ENCODE measurements around the gene SLC2A11.

The SLC2A11 gene

DNA sequence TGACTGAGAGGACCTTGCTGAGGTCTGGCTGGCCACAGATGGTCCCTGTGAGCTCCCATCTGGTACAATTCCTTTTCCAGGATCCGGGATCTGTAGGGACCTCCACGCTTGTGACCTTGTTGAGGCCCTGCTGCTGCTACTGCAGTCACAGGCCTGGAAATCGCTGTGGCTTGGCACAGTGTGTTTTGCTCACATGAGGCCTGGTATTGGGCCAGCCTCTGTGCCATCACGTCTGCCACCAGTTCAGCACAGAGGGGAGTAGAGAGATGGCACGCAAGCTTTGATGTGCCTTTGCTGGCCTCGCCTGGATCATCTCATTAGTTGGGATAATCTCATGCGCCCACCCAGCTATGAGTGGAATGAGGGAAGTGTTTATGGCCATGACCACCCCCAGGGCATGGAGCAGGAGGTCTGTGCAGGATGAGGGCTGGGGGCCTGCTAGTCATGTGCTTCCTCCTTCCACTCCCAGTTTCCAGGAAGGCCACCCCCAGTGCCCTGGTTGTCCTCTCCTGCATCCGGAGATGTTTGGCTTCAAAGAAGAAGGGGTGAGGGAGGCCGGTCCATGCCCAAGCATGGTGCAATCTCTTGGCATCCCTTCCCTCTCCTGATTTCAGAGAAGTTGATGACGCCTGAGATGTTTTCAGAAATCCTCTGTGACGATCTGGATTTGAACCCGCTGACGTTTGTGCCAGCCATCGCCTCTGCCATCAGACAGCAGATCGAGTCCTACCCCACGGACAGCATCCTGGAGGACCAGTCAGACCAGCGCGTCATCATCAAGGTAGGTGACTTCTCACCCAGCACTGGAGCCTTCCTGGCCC lies 41.3 kb upstream of the SLC2A11 start:
- H3K9me3 ChIP-seq (ENCODE audit: control insufficient read depth, low read length) = no peaks in the 10 kb centered on the region
- no peak overlapping the region for H3K23ac ChIP-seq (ENCODE audit: low read length in 2 of 2)

DNA sequence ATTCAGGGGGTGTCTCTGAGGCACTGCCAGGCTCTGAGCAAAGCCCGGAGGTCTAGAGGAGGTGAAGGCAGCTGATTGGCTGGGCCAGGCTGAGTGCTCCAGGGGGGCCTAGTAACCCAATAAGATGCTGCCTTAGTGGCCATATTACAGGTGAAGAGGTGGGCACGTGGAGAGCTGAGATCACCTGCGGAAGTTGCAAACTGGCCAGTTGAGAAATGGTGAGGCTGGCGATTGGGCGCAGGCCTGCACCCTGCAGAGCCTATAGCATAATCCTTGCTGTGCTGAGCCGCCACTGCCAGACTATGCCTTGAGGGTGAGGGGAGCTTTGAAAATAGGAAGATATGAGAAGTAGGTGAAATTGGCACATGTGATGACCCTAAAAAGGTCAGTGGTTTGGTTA lies 40.5 kb upstream of the SLC2A11 start:
- no peak overlapping the region for H3K9ac ChIP-seq (ENCODE audit: low read length)
- H3K27me3 ChIP-seq (ENCODE audit: control insufficient read depth in 1 of 2, insufficient read depth in 1 of 2, low read length in 2 of 2) = no peaks in the 10 kb centered on the region
- no peak overlapping the region for H2BK15ac ChIP-seq (ENCODE audit: low read depth, poor library complexity, severe bottlenecking)
- H2AFZ ChIP-seq (ENCODE audit: low read depth, low read length) = no peak overlapping the region
- DNase-seq = no peak
- H3K4me1 ChIP-seq (ENCODE audit: control insufficient read depth, insufficient read depth, low read depth, low read length) = peaks cover 2% of the 10 kb centered on the region
- H3K23ac ChIP-seq (ENCODE audit: low read length in 2 of 2) = no peak overlapping the region
- no peak overlapping the region for H2BK12ac ChIP-seq (ENCODE audit: low read length in 2 of 2)
- H2BK120ac ChIP-seq (ENCODE audit: low read depth, low read length) = no peak overlapping the region
- H2AK5ac ChIP-seq (ENCODE audit: low read length, severe bottlenecking) = no peak overlapping the region
- H4K91ac ChIP-seq (ENCODE audit: low read length) = no peak overlapping the region
- H3K27ac ChIP-seq (ENCODE audit: low read length, poor library complexity, severe bottlenecking) = no peak overlapping the region
- H4K8ac ChIP-seq (ENCODE audit: low read length) = peak overlapping the region; percentile 6
- H3K79me1 ChIP-seq (replicated peaks; ENCODE audit: low read length, poor library complexity, severe bottlenecking) = peaks cover 19% of the 10 kb centered on the region
- 90% methylated on average over 6 of the region's 6 CpGs for WGBS
- H3K4me3 ChIP-seq (ENCODE audit: insufficient read depth in 1 of 2, low read depth in 1 of 2, low read length in 2 of 2) = no peak overlapping the region
- H3K9me3 ChIP-seq (ENCODE audit: control insufficient read depth, low read length) = no peaks in the 10 kb centered on the region
- no peak overlapping the region for H3K18ac ChIP-seq (ENCODE audit: low read depth in 1 of 2, low read length in 2 of 2)
- no peak overlapping the region for H3K14ac ChIP-seq (ENCODE audit: low read length in 2 of 2)
- H3K4ac ChIP-seq (ENCODE audit: low read depth in 1 of 2, low read length in 2 of 2) = no peak overlapping the region
- H2BK5ac ChIP-seq (ENCODE audit: low read depth, low read length, poor library complexity, severe bottlenecking) = no peak overlapping the region
- H3K4me2 ChIP-seq (ENCODE audit: low read length, poor library complexity, severe bottlenecking) = no peak overlapping the region
- H3K36me3 ChIP-seq (ENCODE audit: control insufficient read depth in 1 of 2, insufficient read depth in 2 of 2, low read depth in 1 of 2, low read length in 2 of 2) = peaks cover 55 to 77% of the 10 kb centered on the region in 2 experiments

More for the DNA sequence above, 41.3 kb upstream of the SLC2A11 start:
- H3K4me3 ChIP-seq (ENCODE audit: insufficient read depth in 1 of 2, low read depth in 1 of 2, low read length in 2 of 2) = no peak overlapping the region
- H2BK5ac ChIP-seq (ENCODE audit: low read depth, low read length, poor library complexity, severe bottlenecking) = no peak overlapping the region
- no peak overlapping the region for H3K4me2 ChIP-seq (ENCODE audit: low read length, poor library complexity, severe bottlenecking)
- H2AK5ac ChIP-seq (ENCODE audit: low read length, severe bottlenecking) = no peak overlapping the region
- H3K4me1 ChIP-seq (ENCODE audit: control insufficient read depth, insufficient read depth, low read depth, low read length) = no peaks in the 10 kb centered on the region
- H3K27ac ChIP-seq (ENCODE audit: low read length, poor library complexity, severe bottlenecking) = no peak overlapping the region
- no peak overlapping the region for H3K9ac ChIP-seq (ENCODE audit: low read length)
- peak overlapping the region in 1 of 2 experiments; percentile 21 for H3K18ac ChIP-seq (ENCODE audit: low read depth in 1 of 2, low read length in 2 of 2)
- peak overlapping the region in 1 of 2 experiments; percentile 31 for H3K14ac ChIP-seq (ENCODE audit: low read length in 2 of 2)
- H2AFZ ChIP-seq (ENCODE audit: low read depth, low read length) = no peak overlapping the region
- DNase-seq = no peak
- no peak overlapping the region for H4K91ac ChIP-seq (ENCODE audit: low read length)
- H4K8ac ChIP-seq (ENCODE audit: low read length) = no peak overlapping the region
- H2BK15ac ChIP-seq (ENCODE audit: low read depth, poor library complexity, severe bottlenecking) = no peak overlapping the region
- no peak overlapping the region for H3K4ac ChIP-seq (ENCODE audit: low read depth in 1 of 2, low read length in 2 of 2)
- H3K27me3 ChIP-seq (ENCODE audit: control insufficient read depth in 1 of 2, insufficient read depth in 1 of 2, low read length in 2 of 2) = no peaks in the 10 kb centered on the region
- H2BK12ac ChIP-seq (ENCODE audit: low read length in 2 of 2) = peak overlapping the region in 1 of 2 experiments; percentile 12
- H2BK120ac ChIP-seq (ENCODE audit: low read depth, low read length) = no peak overlapping the region
- peaks cover 16% of the 10 kb centered on the region for H3K79me1 ChIP-seq (replicated peaks; ENCODE audit: low read length, poor library complexity, severe bottlenecking)
- peaks cover 50 to 78% of the 10 kb centered on the region in 2 experiments for H3K36me3 ChIP-seq (ENCODE audit: control insufficient read depth in 1 of 2, insufficient read depth in 2 of 2, low read depth in 1 of 2, low read length in 2 of 2)
- 95% methylated on average over 18 of the region's 18 CpGs for WGBS

DNA sequence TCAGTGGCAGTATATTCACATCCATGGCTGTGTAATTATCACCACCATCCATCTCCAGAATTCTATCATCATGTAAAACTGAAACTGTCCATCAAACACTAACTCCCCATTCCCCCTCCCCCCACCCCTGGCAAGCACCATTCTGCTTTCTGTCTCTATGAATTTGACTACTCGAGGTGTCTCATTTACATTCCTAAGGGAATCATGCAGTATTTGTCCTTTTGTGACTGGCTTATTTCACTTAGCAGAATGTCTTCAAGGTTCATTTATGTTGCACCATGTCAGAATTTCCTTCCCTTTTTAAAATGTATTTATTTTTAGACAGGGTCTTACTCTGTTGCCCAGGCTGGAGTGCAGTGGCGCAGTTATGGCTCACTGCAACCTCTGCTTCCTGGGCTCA lies 39.1 kb upstream of the SLC2A11 start:
- Histone ChIP-seq H3K9ac (ENCODE audit: low read length) (no peak overlapping the region), H4K8ac (ENCODE audit: low read length) (no peak overlapping the region), H3K27me3 (ENCODE audit: control insufficient read depth in 1 of 2, insufficient read depth in 1 of 2, low read length in 2 of 2) (no peaks in the 10 kb centered on the region), H3K4me3 (ENCODE audit: insufficient read depth in 1 of 2, low read depth in 1 of 2, low read length in 2 of 2) (no peak overlapping the region), H2BK120ac (ENCODE audit: low read depth, low read length) (no peak overlapping the region), H2BK5ac (ENCODE audit: low read depth, low read length, poor library complexity, severe bottlenecking) (no peak overlapping the region), H3K18ac (ENCODE audit: low read depth in 1 of 2, low read length in 2 of 2) (no peak overlapping the region), H3K14ac (ENCODE audit: low read length in 2 of 2) (no peak overlapping the region), H2BK12ac (ENCODE audit: low read length in 2 of 2) (no peak overlapping the region), H3K9me3 (ENCODE audit: control insufficient read depth, low read length) (no peaks in the 10 kb centered on the region), H3K79me1 (replicated peaks; ENCODE audit: low read length, poor library complexity, severe bottlenecking) (peaks cover 23% of the 10 kb centered on the region), H3K4ac (ENCODE audit: low read depth in 1 of 2, low read length in 2 of 2) (no peak overlapping the region), H3K27ac (ENCODE audit: low read length, poor library complexity, severe bottlenecking) (no peak overlapping the region), H2AK5ac (ENCODE audit: low read length, severe bottlenecking) (no peak overlapping the region), H3K4me2 (ENCODE audit: low read length, poor library complexity, severe bottlenecking) (no peak overlapping the region), H3K4me1 (ENCODE audit: control insufficient read depth, insufficient read depth, low read depth, low read length) (peaks cover 8% of the 10 kb centered on the region), H2BK15ac (ENCODE audit: low read depth, poor library complexity, severe bottlenecking) (no peak overlapping the region), H3K36me3 (ENCODE audit: control insufficient read depth in 1 of 2, insufficient read depth in 2 of 2, low read depth in 1 of 2, low read length in 2 of 2) (peaks cover 66 to 83% of the 10 kb centered on the region in 2 experiments), H3K23ac (ENCODE audit: low read length in 2 of 2) (no peak overlapping the region), H4K91ac (ENCODE audit: low read length) (no peak overlapping the region), H2AFZ (ENCODE audit: low read depth, low read length) (no peak overlapping the region)
- WGBS = 100% methylated on average over 1 of the region's 2 CpGs
- no peak for DNase-seq

DNA sequence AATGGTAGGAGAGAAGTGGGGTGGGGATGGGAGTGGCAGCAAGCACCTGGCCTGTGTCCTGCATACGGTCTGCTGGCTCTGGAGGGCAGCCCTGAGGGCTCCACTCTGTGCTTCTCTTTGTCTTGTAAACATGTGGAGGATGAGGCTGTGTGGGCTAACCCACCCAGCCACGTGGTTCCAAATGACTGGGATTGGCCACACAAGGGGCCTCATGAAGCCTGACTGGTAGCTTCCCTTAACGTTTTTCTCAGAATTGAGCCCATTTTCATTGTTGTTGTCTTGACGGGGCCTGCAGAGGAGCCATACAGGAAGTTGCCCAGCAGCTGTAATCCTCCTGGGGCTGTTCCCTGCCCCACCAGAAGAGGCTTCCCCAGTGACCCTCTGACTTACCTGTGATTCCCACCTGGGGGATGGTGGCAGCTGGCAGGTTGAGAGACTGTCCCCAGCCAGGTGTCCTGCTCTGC lies 36.9 kb upstream of the SLC2A11 start:
- Histone ChIP-seq H4K8ac (ENCODE audit: low read length) (no peak overlapping the region), H3K4ac (ENCODE audit: low read depth in 1 of 2, low read length in 2 of 2) (no peak overlapping the region), H3K14ac (ENCODE audit: low read length in 2 of 2) (no peak overlapping the region), H3K23ac (ENCODE audit: low read length in 2 of 2) (no peak overlapping the region), H2BK15ac (ENCODE audit: low read depth, poor library complexity, severe bottlenecking) (no peak overlapping the region), H3K27ac (ENCODE audit: low read length, poor library complexity, severe bottlenecking) (no peak overlapping the region), H2BK5ac (ENCODE audit: low read depth, low read length, poor library complexity, severe bottlenecking) (no peak overlapping the region), H3K79me1 (replicated peaks; ENCODE audit: low read length, poor library complexity, severe bottlenecking) (peaks cover 36% of the 10 kb centered on the region), H3K4me2 (ENCODE audit: low read length, poor library complexity, severe bottlenecking) (no peak overlapping the region), H3K18ac (ENCODE audit: low read depth in 1 of 2, low read length in 2 of 2) (no peak overlapping the region), H2AK5ac (ENCODE audit: low read length, severe bottlenecking) (no peak overlapping the region), H2BK120ac (ENCODE audit: low read depth, low read length) (no peak overlapping the region), H4K91ac (ENCODE audit: low read length) (no peak overlapping the region), H2BK12ac (ENCODE audit: low read length in 2 of 2) (no peak overlapping the region), H3K9me3 (ENCODE audit: control insufficient read depth, low read length) (no peaks in the 10 kb centered on the region), H3K27me3 (ENCODE audit: control insufficient read depth in 1 of 2, insufficient read depth in 1 of 2, low read length in 2 of 2) (no peaks in the 10 kb centered on the region), H3K4me3 (ENCODE audit: insufficient read depth in 1 of 2, low read depth in 1 of 2, low read length in 2 of 2) (no peak overlapping the region), H3K4me1 (ENCODE audit: control insufficient read depth, insufficient read depth, low read depth, low read length) (peaks cover 22% of the 10 kb centered on the region), H3K36me3 (ENCODE audit: control insufficient read depth in 1 of 2, insufficient read depth in 2 of 2, low read depth in 1 of 2, low read length in 2 of 2) (peaks cover 76 to 94% of the 10 kb centered on the region in 2 experiments), H2AFZ (ENCODE audit: low read depth, low read length) (no peak overlapping the region), H3K9ac (ENCODE audit: low read length) (no peak overlapping the region)
- 78% methylated on average over 4 of the region's 4 CpGs for WGBS
- DNase-seq = no peak

Data from mesenchymal stem cell (in vitro differentiated cells and primary cell).